ENCODE measurements around the gene LIPC. TPM values are rescaled to one million over a fixed set of nuclear protein-coding genes. Genes with fewer than 3 reads are reported as not detected.
A peak's percentile ranks its signal among the peaks of the same experiment; 100 is the strongest.

Gene LIPC
- total and polyA plus RNA-seq, 9 of the 15 experiments (the other 6 are each of a cell fraction or from before 2014, with no cell fraction given) = 0.07 to 0.41 (median 0.11) TPM; not detected in 2

- ChIA-PET POLR2A (no interaction called here), CTCF (ENCODE audit: low intra/inter-chr PET ratio) (interaction anchor here (0.6 kb wide), 1 partner anchor 53 kb away, joined by 3 read pairs; no protein-coding TSS in a partner anchor)
- H3K4me2 ChIP-seq (ENCODE audit: insufficient read depth, low read length) = no peak overlapping the region
- no peaks in the 10 kb centered on the region for H3K9me1 ChIP-seq (ENCODE audit: control insufficient read depth, insufficient read depth, low read length)
- H3K4me1 ChIP-seq (replicated peaks in 1 of 2; ENCODE audit: control insufficient read depth in 2 of 2, insufficient read depth in 2 of 2, low read length in 2 of 2) = peaks cover 6 to 21% of the 10 kb centered on the region in 2 experiments
- H3K27ac ChIP-seq (ENCODE audit: extremely low read depth, low read depth, low read length) = no peak overlapping the region
- FAIRE-seq (peak; percentile 84), ATAC-seq (peak; percentile 92), DNase-seq (ENCODE audit: extremely low read depth in 1 of 4, low spot score in 3 of 4) (peak; percentile 47 to 72 (median 52))
- no peaks in the 10 kb centered on the region for H3K9me3 ChIP-seq (replicated peaks; ENCODE audit: control insufficient read depth, insufficient read depth, low read depth, low read length)
- H4K20me1 ChIP-seq (replicated peaks; ENCODE audit: control insufficient read depth, insufficient read depth, low read length) = no peaks in the 10 kb centered on the region
- H3K79me2 ChIP-seq (ENCODE audit: control insufficient read depth, insufficient read depth, low read length) = no peaks in the 10 kb centered on the region
- no peak overlapping the region for H3K4me3 ChIP-seq
- intact Hi-C loops (cut with micrococcal nuclease) (loop anchor here (10.0 kb wide), 2 partner anchors 54 to 316 kb away; no protein-coding TSS in a partner anchor), in situ Hi-C loops (cut with MboI) (loop anchor here (10.0 kb wide), 1 partner anchor 306 kb away; the partner anchor contains the start of gene ADAM10)
- H3K9ac ChIP-seq (ENCODE audit: insufficient read depth in 1 of 2, low read depth in 2 of 2, low read length in 2 of 2) = no peak overlapping the region
- BruUV-seq (replicated peaks) = no TSS peak
- WGBS (ENCODE audit: insufficient coverage, low coverage, missing lambda C conversion rate) = 50% methylated on average over 7 of the region's 7 CpGs
- no peaks in the 10 kb centered on the region for H3K27me3 ChIP-seq (ENCODE audit: control insufficient read depth in 2 of 2, insufficient read depth in 2 of 2, low read length in 2 of 2)
- TF ChIP-seq RAD21 (CRISPR knock-in tag; conservative IDR thresholded peaks at IDR 0.05 in 1 of 2, IDR thresholded peaks at IDR 0.05 in 1 of 2) (peak; percentile 56 to 72), CTCF (IDR thresholded peaks at IDR 0.05 in 2 of 3, conservative IDR thresholded peaks at IDR 0.05 in 1 of 3; ENCODE audit: insufficient read depth in 2 of 3, low read depth in 1 of 3, low read length in 3 of 3) (peak; percentile 49 to 66 (median 60); a peak in 5 of 6 replicates), SMC3 (conservative IDR thresholded peaks at IDR 0.05; ENCODE audit: insufficient read depth, low read depth, low read length) (peak; percentile 46; the same call in 1 of the 2 replicates), MLX (CRISPR knock-in tag; conservative IDR thresholded peaks at IDR 0.05) (no peak), CHD2 (IDR thresholded peaks at IDR 0.05; ENCODE audit: low read depth, low read length) (no peak), ZNF174 (CRISPR knock-in tag; IDR thresholded peaks at IDR 0.05) (no peak), TCF3 (CRISPR knock-in tag; IDR thresholded peaks at IDR 0.05) (peak; percentile 14; the same call in 1 of the 2 replicates), ZBTB17 (CRISPR knock-in tag; IDR thresholded peaks at IDR 0.05) (no peak), ZNF592 (IDR thresholded peaks at IDR 0.05) (0 out of 2 replicates have a peak, but pooled peaks have one; percentile 31), ETV1 (tag; conservative IDR thresholded peaks at IDR 0.05; ENCODE audit: low read depth) (0 out of 2 replicates have a peak, but pooled peaks have one; percentile 23), FOXK2 (conservative IDR thresholded peaks at IDR 0.05 in 1 of 2, IDR thresholded peaks at IDR 0.05 in 1 of 2; ENCODE audit: low read depth in 2 of 2) (peak; percentile 27 to 38; a peak in 2 of 4 replicates), PHB (CRISPR knock-in tag; IDR thresholded peaks at IDR 0.05) (no peak), ELK3 (CRISPR knock-in tag; IDR thresholded peaks at IDR 0.05) (no peak)
- H2AFZ ChIP-seq (ENCODE audit: low read depth, low read length) = peak overlapping the region; percentile 62
- H3K36me3 ChIP-seq (ENCODE audit: control insufficient read depth, insufficient read depth, low read length) = no peaks in the 10 kb centered on the region
These were observed 7.2 kb downstream of the LIPC start for GRCh38 chr15:58438956-58439355.
